Parathyroid adenoma (tissue), 2 donors: ENCODE results near the gene PDYN.

Experiments used
- H2AFZ ChIP-seq: fragments of 300-600 bp; sonication (generic); one replicate; pipeline ENCODE4 v1.7.0; 2017; ENCODE audit warnings: antibody characterized with exemption, mild to moderate bottlenecking
- H3K27ac ChIP-seq: fragments of 300-600 bp; sonication (generic); one replicate; pipeline ENCODE4 v1.7.0; 2017
- H3K27me3 ChIP-seq: fragments of 300-600 bp; sonication (generic); one replicate; pipeline ENCODE4 v1.7.0; 2017; ENCODE audit warnings: low read length; ENCODE audit not compliant: control insufficient read depth, insufficient read depth
- H3K36me3 ChIP-seq: fragments of 300-600 bp; sonication (generic); one replicate; pipeline ENCODE4 v1.7.0; 2017; ENCODE audit warnings: low read length; ENCODE audit not compliant: control insufficient read depth, insufficient read depth
- H3K4me1 ChIP-seq: fragments of 300-600 bp; sonication (generic); one replicate; pipeline ENCODE4 v1.7.0; 2017; ENCODE audit warnings: control low read depth
- H3K4me2 ChIP-seq: fragments of 300-600 bp; sonication (generic); one replicate; pipeline ENCODE4 v1.7.0; 2017; ENCODE audit warnings: low read length
- H3K4me3 ChIP-seq: fragments of 300-600 bp; sonication (generic); one replicate; pipeline ENCODE4 v1.7.0; 2017; ENCODE audit warnings: low read depth, low read length
- H3K79me2 ChIP-seq: fragments of 300-600 bp; sonication (generic); one replicate; pipeline ENCODE4 v1.7.0; 2017; ENCODE audit warnings: control low read depth
- H3K9ac ChIP-seq: fragments of 300-600 bp; sonication (generic); one replicate; pipeline ENCODE4 v1.7.0; 2017; ENCODE audit warnings: mild to moderate bottlenecking
- H3K9me3 ChIP-seq: fragments of 300-600 bp; sonication (generic); one replicate; pipeline ENCODE4 v1.7.0; 2017; ENCODE audit warnings: low read length; ENCODE audit not compliant: control insufficient read depth
- CTCF ChIP-seq: fragments of 300-600 bp; sonication (generic); IDR thresholded peaks from one replicate; pipeline ENCODE4 v1.7.0; 2017; ENCODE audit warnings: antibody characterized with exemption, mild to moderate bottlenecking
- donor health status: primary hyperparathyroidism.

Gene PDYN

DNA sequence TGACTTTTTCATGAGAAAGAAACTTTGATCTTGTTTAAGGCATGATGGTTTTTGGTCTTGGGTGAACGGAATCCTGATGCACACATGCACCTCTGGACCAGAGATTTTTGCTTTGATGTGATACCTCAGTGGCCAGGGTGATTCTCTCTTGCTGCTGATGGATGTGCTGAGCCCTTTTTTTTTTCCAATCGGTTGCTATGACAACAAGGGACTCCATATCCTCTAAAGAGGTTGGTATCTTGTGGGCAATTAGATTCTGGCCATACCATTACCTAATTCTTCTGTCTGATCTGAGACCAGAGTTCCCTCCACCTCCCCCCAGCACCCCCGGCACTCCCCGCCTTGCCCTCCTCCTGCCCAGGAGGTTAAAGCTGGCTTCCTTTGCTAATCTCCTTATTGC, 24.9 kb downstream of the PDYN start:
- H3K9ac ChIP-seq = no peak overlapping the region
- H3K4me3 ChIP-seq = no peak overlapping the region
- H3K36me3 ChIP-seq = no peaks in the 10 kb centered on the region
- no peak for TF ChIP-seq CTCF
- H3K4me2 ChIP-seq = no peak overlapping the region
- no peaks in the 10 kb centered on the region for H3K27me3 ChIP-seq
- no peaks in the 10 kb centered on the region for H3K79me2 ChIP-seq
- no peak overlapping the region for H3K27ac ChIP-seq
- no peak overlapping the region for H2AFZ ChIP-seq
- no peaks in the 10 kb centered on the region for H3K9me3 ChIP-seq
- H3K4me1 ChIP-seq = no peaks in the 10 kb centered on the region

DNA sequence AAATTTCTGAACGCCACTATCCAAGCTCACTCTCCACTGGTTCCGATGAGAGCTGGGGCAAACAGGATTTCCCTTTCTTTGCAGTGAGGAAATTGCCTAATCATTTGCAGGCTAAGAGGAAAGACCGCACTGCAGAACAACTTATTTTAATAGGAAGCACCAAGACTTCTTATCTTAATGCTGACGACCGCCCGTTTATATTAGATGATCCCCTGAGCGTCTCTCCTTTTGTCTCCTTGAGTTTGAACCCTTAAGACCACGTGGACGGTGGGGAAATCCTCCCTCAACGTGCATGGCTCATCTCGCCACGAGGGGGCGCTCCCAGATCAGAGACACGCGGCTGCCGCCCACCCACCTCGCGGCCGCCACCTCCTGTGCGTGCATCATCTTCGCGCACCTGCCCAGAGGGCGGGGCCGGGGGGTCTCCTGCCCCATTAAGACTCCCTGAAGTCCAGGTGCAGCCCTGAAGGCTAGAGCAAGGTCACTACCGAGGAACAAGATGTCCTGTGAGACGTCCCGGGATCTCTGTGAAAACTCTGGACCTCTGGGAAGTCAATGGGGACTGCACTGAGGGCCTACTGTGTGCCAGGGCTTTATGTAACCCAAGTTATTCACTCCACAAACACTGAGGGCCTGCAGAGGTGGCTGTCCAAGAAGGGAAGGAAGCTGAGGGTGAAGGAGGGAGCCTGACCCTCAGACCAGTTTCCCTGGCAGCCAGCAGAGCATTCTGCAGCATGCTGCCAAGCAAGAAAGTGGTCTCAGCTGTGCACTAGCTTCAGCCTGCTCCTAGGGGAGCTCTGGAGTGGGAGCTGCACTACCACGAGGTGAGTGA, 28.1 kb downstream of the PDYN start:
- H3K4me1 ChIP-seq = no peaks in the 10 kb centered on the region
- no peaks in the 10 kb centered on the region for H3K36me3 ChIP-seq
- H3K9ac ChIP-seq = no peak overlapping the region
- no peaks in the 10 kb centered on the region for H3K79me2 ChIP-seq
- no peaks in the 10 kb centered on the region for H3K27me3 ChIP-seq
- H3K4me2 ChIP-seq = no peak overlapping the region
- peak overlapping the region; percentile 17 for H2AFZ ChIP-seq
- no peak overlapping the region for H3K4me3 ChIP-seq
- TF ChIP-seq CTCF = peak; percentile 89
- no peak overlapping the region for H3K27ac ChIP-seq
- H3K9me3 ChIP-seq = no peaks in the 10 kb centered on the region

- Histone ChIP-seq H2AFZ (no peak overlapping the region), H3K79me2 (no peaks in the 10 kb centered on the region), H3K9ac (no peak overlapping the region), H3K36me3 (no peaks in the 10 kb centered on the region), H3K4me1 (no peaks in the 10 kb centered on the region), H3K4me2 (no peak overlapping the region), H3K27me3 (no peaks in the 10 kb centered on the region), H3K27ac (no peak overlapping the region), H3K4me3 (no peak overlapping the region), H3K9me3 (no peaks in the 10 kb centered on the region)
- no peak for TF ChIP-seq CTCF
Measured at GRCh38 chr20:1964659-1965405, 29.0 kb downstream of the PDYN start.

DNA sequence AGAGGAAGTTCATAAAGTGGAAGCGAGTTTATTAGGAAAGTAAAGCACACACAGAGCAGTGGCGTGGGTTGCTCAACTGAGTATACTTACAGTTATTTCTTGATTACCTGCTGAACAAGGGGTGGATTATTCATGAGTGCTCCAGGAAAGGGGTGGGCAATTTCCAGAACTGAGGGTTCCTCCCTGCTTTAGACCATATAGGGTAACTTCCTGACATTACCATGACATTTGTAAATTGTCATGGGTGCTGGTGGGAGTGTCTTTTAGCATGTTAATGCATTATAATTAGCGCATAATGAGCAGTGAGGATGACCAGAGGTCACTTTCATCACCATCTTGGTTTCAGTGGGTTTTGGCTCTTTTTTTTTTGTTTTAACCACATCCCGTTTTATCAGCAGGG, 29.8 kb downstream of the PDYN start:
- Histone ChIP-seq H3K4me3 (no peak overlapping the region), H3K9ac (no peak overlapping the region), H3K4me1 (no peaks in the 10 kb centered on the region), H3K79me2 (no peaks in the 10 kb centered on the region), H3K27me3 (no peaks in the 10 kb centered on the region), H3K36me3 (no peaks in the 10 kb centered on the region), H3K4me2 (no peak overlapping the region), H2AFZ (no peak overlapping the region), H3K27ac (no peak overlapping the region), H3K9me3 (no peaks in the 10 kb centered on the region)
- TF ChIP-seq CTCF = no peak
